ENCODE results near the gene RAB11A. TPM values are rescaled to one million over a fixed set of nuclear protein-coding genes. Genes with fewer than 3 reads are reported as not detected.
A peak's percentile ranks its signal among the peaks of the same experiment; 100 is the strongest.

The RAB11A gene
- total and polyA plus RNA-seq, 9 of the 15 experiments (the other 6 are each of a cell fraction or from before 2014, with no cell fraction given): 129 to 369 (median 245) TPM

DNA sequence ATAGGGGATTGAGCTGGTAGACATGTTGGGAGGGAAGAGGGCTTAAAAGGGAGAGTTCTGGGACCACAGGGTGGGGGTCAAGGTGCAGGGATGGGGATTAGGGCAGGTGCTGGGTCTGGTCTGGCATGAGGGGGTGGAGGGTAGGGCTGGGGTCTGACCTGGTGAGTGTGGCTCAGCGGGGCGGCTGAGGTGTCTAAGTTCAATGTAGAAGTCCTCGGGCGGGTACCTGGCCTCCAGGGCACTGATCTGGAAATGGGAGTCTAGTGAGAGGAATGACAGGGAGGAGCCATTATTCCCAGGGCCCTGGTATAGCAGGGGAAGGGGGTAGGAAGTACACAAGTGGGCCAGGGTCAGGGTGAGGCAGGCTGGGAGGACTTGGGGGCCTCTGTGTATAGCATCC is 39.6 kb downstream of the RAB11A start:
- H3K27me3 ChIP-seq (ENCODE audit: control insufficient read depth in 2 of 2, insufficient read depth in 2 of 2, low read length in 2 of 2): no peaks in the 10 kb centered on the region
- peaks cover 63% of the 10 kb centered on the region for H3K36me3 ChIP-seq (ENCODE audit: control insufficient read depth, insufficient read depth, low read length)
- ChIA-PET POLR2A (no interaction called here), CTCF (ENCODE audit: low intra/inter-chr PET ratio) (no interaction called here)
- peaks cover 0 to 8% of the 10 kb centered on the region in 2 experiments; a peak in 3 of 5 replicates for H3K4me1 ChIP-seq (replicated peaks in 1 of 2; ENCODE audit: control insufficient read depth in 2 of 2, insufficient read depth in 2 of 2, low read length in 2 of 2)
- 100% methylated on average over 3 of the region's 4 CpGs for WGBS (ENCODE audit: insufficient coverage, low coverage, missing lambda C conversion rate)
- FAIRE-seq (no peak), DNase-seq (ENCODE audit: extremely low read depth in 1 of 4, low spot score in 3 of 4) (peak in 1 of 4 experiments; percentile 3), ATAC-seq (no peak)
- H4K20me1 ChIP-seq (replicated peaks; ENCODE audit: control insufficient read depth, insufficient read depth, low read length): peaks cover 4% of the 10 kb centered on the region
- peaks cover 3% of the 10 kb centered on the region; the same call in 1 of the 3 replicates for H3K79me2 ChIP-seq (ENCODE audit: control insufficient read depth, insufficient read depth, low read length)
- no peak overlapping the region for H2AFZ ChIP-seq (ENCODE audit: low read depth, low read length)
- in situ Hi-C loops (cut with MboI) (no loop called here), intact Hi-C loops (cut with micrococcal nuclease) (no loop called here)
- no peak overlapping the region; a peak in 1 of 4 replicates for H3K9ac ChIP-seq (ENCODE audit: insufficient read depth in 1 of 2, low read depth in 2 of 2, low read length in 2 of 2)
- H3K9me3 ChIP-seq (replicated peaks; ENCODE audit: control insufficient read depth, insufficient read depth, low read depth, low read length): no peaks in the 10 kb centered on the region
- BruUV-seq (replicated peaks): no TSS peak
- H3K27ac ChIP-seq (ENCODE audit: extremely low read depth, low read depth, low read length): no peak overlapping the region
- no peak overlapping the region for H3K4me2 ChIP-seq (ENCODE audit: insufficient read depth, low read length)
- H3K9me1 ChIP-seq (ENCODE audit: control insufficient read depth, insufficient read depth, low read length): no peaks in the 10 kb centered on the region
- no peak overlapping the region for H3K4me3 ChIP-seq
- TF ChIP-seq CBX5 (IDR thresholded peaks at IDR 0.05; ENCODE audit: borderline replicate concordance, low read depth): no peak
- TF ChIP-seq FOXA1 (IDR thresholded peaks at IDR 0.05; ENCODE audit: borderline replicate concordance): no peak
- no peak for TF ChIP-seq RNF2 (IDR thresholded peaks at IDR 0.05)
- no peak for TF ChIP-seq KAT7 (CRISPR knock-in tag; IDR thresholded peaks at IDR 0.05; ENCODE audit: borderline replicate concordance)
- TF ChIP-seq RB1 (IDR thresholded peaks at IDR 0.05; ENCODE audit: low read depth): no peak
- TF ChIP-seq KDM4B (IDR thresholded peaks at IDR 0.05; ENCODE audit: borderline replicate concordance in 2 of 2, low read depth in 1 of 2): no peak
- TF ChIP-seq RBM14 (IDR thresholded peaks at IDR 0.05; ENCODE audit: borderline replicate concordance, insufficient read depth, low read depth, low read length): no peak
- TF ChIP-seq, protein P1, sequence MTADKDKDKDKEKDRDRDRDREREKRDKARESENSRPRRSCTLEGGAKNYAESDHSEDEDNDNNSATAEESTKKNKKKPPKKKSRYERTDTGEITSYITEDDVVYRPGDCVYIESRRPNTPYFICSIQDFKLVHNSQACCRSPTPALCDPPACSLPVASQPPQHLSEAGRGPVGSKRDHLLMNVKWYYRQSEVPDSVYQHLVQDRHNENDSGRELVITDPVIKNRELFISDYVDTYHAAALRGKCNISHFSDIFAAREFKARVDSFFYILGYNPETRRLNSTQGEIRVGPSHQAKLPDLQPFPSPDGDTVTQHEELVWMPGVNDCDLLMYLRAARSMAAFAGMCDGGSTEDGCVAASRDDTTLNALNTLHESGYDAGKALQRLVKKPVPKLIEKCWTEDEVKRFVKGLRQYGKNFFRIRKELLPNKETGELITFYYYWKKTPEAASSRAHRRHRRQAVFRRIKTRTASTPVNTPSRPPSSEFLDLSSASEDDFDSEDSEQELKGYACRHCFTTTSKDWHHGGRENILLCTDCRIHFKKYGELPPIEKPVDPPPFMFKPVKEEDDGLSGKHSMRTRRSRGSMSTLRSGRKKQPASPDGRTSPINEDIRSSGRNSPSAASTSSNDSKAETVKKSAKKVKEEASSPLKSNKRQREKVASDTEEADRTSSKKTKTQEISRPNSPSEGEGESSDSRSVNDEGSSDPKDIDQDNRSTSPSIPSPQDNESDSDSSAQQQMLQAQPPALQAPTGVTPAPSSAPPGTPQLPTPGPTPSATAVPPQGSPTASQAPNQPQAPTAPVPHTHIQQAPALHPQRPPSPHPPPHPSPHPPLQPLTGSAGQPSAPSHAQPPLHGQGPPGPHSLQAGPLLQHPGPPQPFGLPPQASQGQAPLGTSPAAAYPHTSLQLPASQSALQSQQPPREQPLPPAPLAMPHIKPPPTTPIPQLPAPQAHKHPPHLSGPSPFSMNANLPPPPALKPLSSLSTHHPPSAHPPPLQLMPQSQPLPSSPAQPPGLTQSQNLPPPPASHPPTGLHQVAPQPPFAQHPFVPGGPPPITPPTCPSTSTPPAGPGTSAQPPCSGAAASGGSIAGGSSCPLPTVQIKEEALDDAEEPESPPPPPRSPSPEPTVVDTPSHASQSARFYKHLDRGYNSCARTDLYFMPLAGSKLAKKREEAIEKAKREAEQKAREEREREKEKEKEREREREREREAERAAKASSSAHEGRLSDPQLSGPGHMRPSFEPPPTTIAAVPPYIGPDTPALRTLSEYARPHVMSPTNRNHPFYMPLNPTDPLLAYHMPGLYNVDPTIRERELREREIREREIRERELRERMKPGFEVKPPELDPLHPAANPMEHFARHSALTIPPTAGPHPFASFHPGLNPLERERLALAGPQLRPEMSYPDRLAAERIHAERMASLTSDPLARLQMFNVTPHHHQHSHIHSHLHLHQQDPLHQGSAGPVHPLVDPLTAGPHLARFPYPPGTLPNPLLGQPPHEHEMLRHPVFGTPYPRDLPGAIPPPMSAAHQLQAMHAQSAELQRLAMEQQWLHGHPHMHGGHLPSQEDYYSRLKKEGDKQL (CRISPR knock-in tag; IDR thresholded peaks at IDR 0.05; ENCODE audit: borderline replicate concordance): no peak
- TF ChIP-seq, protein P2, sequence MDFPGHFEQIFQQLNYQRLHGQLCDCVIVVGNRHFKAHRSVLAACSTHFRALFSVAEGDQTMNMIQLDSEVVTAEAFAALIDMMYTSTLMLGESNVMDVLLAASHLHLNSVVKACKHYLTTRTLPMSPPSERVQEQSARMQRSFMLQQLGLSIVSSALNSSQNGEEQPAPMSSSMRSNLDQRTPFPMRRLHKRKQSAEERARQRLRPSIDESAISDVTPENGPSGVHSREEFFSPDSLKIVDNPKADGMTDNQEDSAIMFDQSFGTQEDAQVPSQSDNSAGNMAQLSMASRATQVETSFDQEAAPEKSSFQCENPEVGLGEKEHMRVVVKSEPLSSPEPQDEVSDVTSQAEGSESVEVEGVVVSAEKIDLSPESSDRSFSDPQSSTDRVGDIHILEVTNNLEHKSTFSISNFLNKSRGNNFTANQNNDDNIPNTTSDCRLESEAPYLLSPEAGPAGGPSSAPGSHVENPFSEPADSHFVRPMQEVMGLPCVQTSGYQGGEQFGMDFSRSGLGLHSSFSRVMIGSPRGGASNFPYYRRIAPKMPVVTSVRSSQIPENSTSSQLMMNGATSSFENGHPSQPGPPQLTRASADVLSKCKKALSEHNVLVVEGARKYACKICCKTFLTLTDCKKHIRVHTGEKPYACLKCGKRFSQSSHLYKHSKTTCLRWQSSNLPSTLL (IDR thresholded peaks at IDR 0.05): no peak
- TF ChIP-seq FOXJ2 (tag; IDR thresholded peaks at IDR 0.05): no peak
- TF ChIP-seq ZNF785 (CRISPR knock-in tag; IDR thresholded peaks at IDR 0.05): no peak
- TF ChIP-seq SREBF1 (IDR thresholded peaks at IDR 0.05; ENCODE audit: borderline replicate concordance, low read depth, low read length): no peak
- TF ChIP-seq, protein P3, sequence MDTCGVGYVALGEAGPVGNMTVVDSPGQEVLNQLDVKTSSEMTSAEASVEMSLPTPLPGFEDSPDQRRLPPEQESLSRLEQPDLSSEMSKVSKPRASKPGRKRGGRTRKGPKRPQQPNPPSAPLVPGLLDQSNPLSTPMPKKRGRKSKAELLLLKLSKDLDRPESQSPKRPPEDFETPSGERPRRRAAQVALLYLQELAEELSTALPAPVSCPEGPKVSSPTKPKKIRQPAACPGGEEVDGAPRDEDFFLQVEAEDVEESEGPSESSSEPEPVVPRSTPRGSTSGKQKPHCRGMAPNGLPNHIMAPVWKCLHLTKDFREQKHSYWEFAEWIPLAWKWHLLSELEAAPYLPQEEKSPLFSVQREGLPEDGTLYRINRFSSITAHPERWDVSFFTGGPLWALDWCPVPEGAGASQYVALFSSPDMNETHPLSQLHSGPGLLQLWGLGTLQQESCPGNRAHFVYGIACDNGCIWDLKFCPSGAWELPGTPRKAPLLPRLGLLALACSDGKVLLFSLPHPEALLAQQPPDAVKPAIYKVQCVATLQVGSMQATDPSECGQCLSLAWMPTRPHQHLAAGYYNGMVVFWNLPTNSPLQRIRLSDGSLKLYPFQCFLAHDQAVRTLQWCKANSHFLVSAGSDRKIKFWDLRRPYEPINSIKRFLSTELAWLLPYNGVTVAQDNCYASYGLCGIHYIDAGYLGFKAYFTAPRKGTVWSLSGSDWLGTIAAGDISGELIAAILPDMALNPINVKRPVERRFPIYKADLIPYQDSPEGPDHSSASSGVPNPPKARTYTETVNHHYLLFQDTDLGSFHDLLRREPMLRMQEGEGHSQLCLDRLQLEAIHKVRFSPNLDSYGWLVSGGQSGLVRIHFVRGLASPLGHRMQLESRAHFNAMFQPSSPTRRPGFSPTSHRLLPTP (IDR thresholded peaks at IDR 0.05; ENCODE audit: borderline replicate concordance, extremely low read depth, insufficient read length): no peak

Measured in K562 (cell line).